Epithelial cell of esophagus (primary cell): ENCODE measurements around the gene PAK4.

Source experiments
- DNase-seq: peaks from one replicate; pipeline ENCODE4 v3.0.0; 2010; ENCODE audit warnings: low read depth
- H3K4me3 ChIP-seq: 2 replicates; pipeline ENCODE4 v1.5.1; 2011; ENCODE audit warnings: mild to moderate bottlenecking, low read length, control low read depth
- CTCF ChIP-seq: IDR thresholded peaks from 2 replicates; pipeline ENCODE4 v1.5.1; 2011; ENCODE audit warnings: low read depth, mild to moderate bottlenecking, low read length, control low read depth, inconsistent platforms; ENCODE audit not compliant: insufficient read depth; ENCODE audit errors: missing control alignments

The PAK4 gene

DNA sequence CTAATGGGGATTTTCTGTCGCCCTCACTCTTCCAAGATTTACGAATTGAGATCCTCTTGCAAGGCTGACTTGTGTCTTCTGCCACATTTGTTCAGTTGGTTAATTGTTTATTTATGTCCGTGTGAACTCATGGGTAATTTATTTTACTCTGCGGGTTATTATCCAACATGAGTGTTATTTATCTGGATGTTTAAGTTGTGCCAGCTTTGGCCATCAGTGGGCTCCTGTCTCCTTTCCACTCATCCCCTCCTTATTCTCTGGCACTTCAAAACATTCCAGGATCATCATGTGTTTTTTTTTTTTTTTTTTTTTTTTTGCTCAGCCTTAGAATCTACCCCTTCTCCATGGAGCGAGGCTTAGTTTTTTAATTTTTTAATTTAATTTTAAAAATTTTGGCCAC, 22.4 kb upstream of the PAK4 start:
- H3K4me3 ChIP-seq, result no peak overlapping the region
- no peak for DNase-seq
- no peak for TF ChIP-seq CTCF

DNA sequence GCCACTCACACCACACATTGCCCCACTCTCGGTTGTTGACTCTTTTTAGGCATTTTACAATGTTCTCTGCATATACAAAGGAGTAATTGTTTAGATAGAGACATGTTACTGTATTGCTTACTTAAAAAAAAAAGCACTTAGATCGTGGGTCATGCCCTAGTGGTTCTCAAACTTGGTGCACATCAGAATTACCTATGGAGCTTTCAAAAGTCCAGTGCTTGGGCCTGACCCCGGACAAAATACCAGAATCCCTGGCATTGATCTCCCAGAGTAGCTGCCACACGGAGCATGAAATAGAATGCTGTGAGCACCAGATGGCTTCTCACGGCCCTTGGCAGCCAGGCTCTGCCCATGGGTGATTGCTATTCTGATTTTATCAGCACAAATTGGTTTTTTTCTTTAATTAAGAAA, 21.4 kb upstream of the PAK4 start:
- no peak overlapping the region for H3K4me3 ChIP-seq
- TF ChIP-seq CTCF, result no peak
- no peak for DNase-seq

- no peak overlapping the region for H3K4me3 ChIP-seq
- TF ChIP-seq CTCF, result no peak
- DNase-seq, result no peak
Measured at GRCh38 chr19:39106194-39106593, 19.4 kb upstream of the PAK4 start.

DNA sequence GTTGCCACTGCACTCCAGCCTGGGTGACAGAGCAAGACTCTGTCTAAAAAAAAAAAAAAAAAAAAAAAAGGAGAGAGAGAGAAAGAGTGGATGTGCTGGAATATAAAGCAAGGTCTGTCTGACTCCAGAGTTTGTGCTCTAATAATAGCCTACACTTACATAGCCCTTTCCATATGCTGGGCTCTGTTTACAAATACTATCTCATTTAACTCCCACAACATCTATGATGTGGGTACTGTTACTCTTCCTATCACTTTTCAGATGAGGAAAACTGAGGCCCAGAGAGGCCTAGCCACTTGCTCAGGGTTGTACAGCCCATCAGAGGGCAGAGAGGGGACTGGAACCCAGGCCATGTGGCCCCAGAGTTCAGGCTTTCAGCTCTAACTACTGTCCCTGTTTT, 15.9 kb upstream of the PAK4 start:
- TF ChIP-seq CTCF, result no peak
- no peak for DNase-seq
- no peak overlapping the region for H3K4me3 ChIP-seq

DNA sequence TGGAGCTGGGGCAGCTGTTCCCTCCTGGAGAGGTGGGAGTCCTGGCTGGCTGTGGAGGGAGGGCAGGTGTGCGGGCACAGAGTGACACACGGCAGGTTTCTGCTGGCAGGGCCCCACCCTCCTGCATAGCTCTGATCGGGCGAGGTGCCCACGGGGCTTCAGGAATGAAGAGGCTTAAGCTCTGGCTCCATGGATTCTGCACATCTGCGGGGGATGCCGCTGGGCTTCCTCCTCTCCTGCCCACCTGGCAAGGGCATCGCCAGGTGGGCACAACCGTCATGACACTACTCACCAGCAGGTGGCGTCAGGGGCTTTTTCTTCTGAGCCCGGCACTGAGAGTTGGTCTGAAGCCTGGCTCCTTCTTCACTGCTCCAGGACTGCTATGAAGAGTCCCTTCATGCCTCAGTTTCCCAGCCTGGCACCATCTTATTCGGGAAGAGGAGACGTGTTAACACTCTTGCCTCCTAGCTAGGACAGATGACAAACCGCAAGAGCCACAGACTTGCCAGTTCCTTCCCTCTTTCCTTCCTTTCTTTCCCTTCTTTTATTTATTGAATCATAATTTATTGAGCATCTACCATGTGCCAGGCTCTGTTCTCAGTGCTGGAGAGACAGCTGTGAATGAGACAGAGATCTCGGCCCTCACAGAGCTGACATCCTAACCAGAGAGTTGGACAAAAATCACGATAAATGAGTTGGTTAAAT, 15.2 kb upstream of the PAK4 start:
- peak; percentile 72 for TF ChIP-seq CTCF

GRCh38 chr19:39111593-39112199, 13.9 kb upstream of the PAK4 start:
- no peak for TF ChIP-seq CTCF
- H3K4me3 ChIP-seq, result no peak overlapping the region

More for the DNA sequence above, 15.2 kb upstream of the PAK4 start:
- peak; percentile 50 for DNase-seq
- no peak overlapping the region for H3K4me3 ChIP-seq

GRCh38 chr19:39112338-39112890, 13.2 kb upstream of the PAK4 start:
- peak; percentile 96 for DNase-seq
- no peak overlapping the region for H3K4me3 ChIP-seq
- TF ChIP-seq CTCF, result no peak

More at GRCh38 chr19:39111593-39112199, 13.9 kb upstream of the PAK4 start:
- DNase-seq, result peak; percentile 63
